Measurements from ENCODE around the gene SNTG2. TPM values are rescaled to one million over a fixed set of nuclear protein-coding genes. Genes with fewer than 3 reads are reported as not detected.

Gene SNTG2
- total RNA-seq, 1 donor from 2014 or later: not detected

GRCh38 chr2:974502-974901 lies 23.9 kb downstream of the SNTG2 start:
- no peak overlapping the region for H3K4me3 ChIP-seq (ENCODE audit: low read depth, low read length)
- no peak for DNase-seq (ENCODE audit: low read depth)
- TF ChIP-seq CTCF (conservative IDR thresholded peaks at IDR 0.05; ENCODE audit: low read depth, low read length): no peak

- H3K4me3 ChIP-seq (ENCODE audit: low read depth, low read length): no peak overlapping the region
- TF ChIP-seq CTCF (conservative IDR thresholded peaks at IDR 0.05; ENCODE audit: low read depth, low read length): no peak
- no peak for DNase-seq (ENCODE audit: low read depth)
These were observed 24.4 kb downstream of the SNTG2 start for GRCh38 chr2:975095-975494.

- TF ChIP-seq CTCF (conservative IDR thresholded peaks at IDR 0.05; ENCODE audit: low read depth, low read length): no peak
- no peak overlapping the region for H3K4me3 ChIP-seq (ENCODE audit: low read depth, low read length)
- DNase-seq (ENCODE audit: low read depth): no peak
These were observed 28.6 kb downstream of the SNTG2 start for GRCh38 chr2:979069-979928.

- no peak for DNase-seq (ENCODE audit: low read depth)
- TF ChIP-seq CTCF (conservative IDR thresholded peaks at IDR 0.05; ENCODE audit: low read depth, low read length): no peak
- H3K4me3 ChIP-seq (ENCODE audit: low read depth, low read length): no peak overlapping the region
These were observed 29.5 kb downstream of the SNTG2 start for GRCh38 chr2:980176-980575.

- H3K4me3 ChIP-seq (ENCODE audit: low read depth, low read length): no peak overlapping the region
- DNase-seq (ENCODE audit: low read depth): no peak
- no peak for TF ChIP-seq CTCF (conservative IDR thresholded peaks at IDR 0.05; ENCODE audit: low read depth, low read length)
These were observed 30.6 kb downstream of the SNTG2 start for GRCh38 chr2:981258-981657.

- no peak overlapping the region for H3K4me3 ChIP-seq (ENCODE audit: low read depth, low read length)
- no peak for DNase-seq (ENCODE audit: low read depth)
- no peak for TF ChIP-seq CTCF (conservative IDR thresholded peaks at IDR 0.05; ENCODE audit: low read depth, low read length)
These were observed 31.1 kb downstream of the SNTG2 start for GRCh38 chr2:981759-982158.

Measured in epithelial cell of proximal tubule (primary cell).